ENCODE measurements around the gene PGLYRP3.

DNA sequence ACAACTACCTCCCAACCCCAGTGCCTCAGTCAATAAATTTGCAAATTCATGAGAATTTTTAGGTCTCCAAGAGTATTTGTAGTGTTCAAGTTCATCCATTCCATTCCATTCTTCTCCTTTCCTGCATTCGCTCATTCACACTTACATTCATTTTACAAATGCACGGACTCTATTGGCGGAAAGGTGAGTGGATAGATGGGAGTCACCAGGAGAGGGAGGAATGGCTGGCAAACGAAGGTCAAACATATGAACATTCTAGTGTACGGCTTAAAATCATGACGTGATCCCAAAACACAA, 50.7 kb downstream of the PGLYRP3 start:
- TF ChIP-seq, protein P1, sequence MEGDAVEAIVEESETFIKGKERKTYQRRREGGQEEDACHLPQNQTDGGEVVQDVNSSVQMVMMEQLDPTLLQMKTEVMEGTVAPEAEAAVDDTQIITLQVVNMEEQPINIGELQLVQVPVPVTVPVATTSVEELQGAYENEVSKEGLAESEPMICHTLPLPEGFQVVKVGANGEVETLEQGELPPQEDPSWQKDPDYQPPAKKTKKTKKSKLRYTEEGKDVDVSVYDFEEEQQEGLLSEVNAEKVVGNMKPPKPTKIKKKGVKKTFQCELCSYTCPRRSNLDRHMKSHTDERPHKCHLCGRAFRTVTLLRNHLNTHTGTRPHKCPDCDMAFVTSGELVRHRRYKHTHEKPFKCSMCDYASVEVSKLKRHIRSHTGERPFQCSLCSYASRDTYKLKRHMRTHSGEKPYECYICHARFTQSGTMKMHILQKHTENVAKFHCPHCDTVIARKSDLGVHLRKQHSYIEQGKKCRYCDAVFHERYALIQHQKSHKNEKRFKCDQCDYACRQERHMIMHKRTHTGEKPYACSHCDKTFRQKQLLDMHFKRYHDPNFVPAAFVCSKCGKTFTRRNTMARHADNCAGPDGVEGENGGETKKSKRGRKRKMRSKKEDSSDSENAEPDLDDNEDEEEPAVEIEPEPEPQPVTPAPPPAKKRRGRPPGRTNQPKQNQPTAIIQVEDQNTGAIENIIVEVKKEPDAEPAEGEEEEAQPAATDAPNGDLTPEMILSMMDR (IDR thresholded peaks at IDR 0.05), result no peak
- no peak for TF ChIP-seq POLR2A (IDR thresholded peaks at IDR 0.05)
